Mesenchymal stem cell (in vitro differentiated cells and primary cell): Measurements from ENCODE around the gene GAST.

Experiments used
- DNase-seq: peaks from one replicate; pipeline ENCODE4 v3.0.0-alpha.2; 2013
- H2AFZ ChIP-seq: one replicate; pipeline ENCODE4 v1.6.1; 2013; ENCODE audit warnings: low read depth, mild to moderate bottlenecking, control low read depth, inconsistent platforms, low read length, moderate library complexity
- H2AK5ac ChIP-seq: 2 replicates; pipeline ENCODE4 v1.6.1; 2013; ENCODE audit warnings: low read length, moderate library complexity, mild to moderate bottlenecking, inconsistent platforms; ENCODE audit not compliant: severe bottlenecking
- H2BK120ac ChIP-seq: one replicate; pipeline ENCODE4 v1.6.1; 2013; ENCODE audit warnings: low read depth, mild to moderate bottlenecking, inconsistent platforms, low read length, moderate library complexity
- H2BK12ac ChIP-seq, 2 experiments: one replicate each; pipeline ENCODE4 v1.6.1; 2013; ENCODE audit warnings: inconsistent platforms in 2 of 2, low read length in 2 of 2, mild to moderate bottlenecking in 2 of 2, moderate library complexity in 2 of 2, control low read depth in 1 of 2
- H2BK15ac ChIP-seq: one replicate; pipeline ENCODE4 v1.6.1; 2013; ENCODE audit warnings: mild to moderate bottlenecking, low read depth, inconsistent platforms; ENCODE audit not compliant: poor library complexity, severe bottlenecking
- H2BK5ac ChIP-seq: 2 replicates; pipeline ENCODE4 v1.6.1; 2013; ENCODE audit warnings: low read depth, mild to moderate bottlenecking, low read length, control low read depth, inconsistent platforms; ENCODE audit not compliant: poor library complexity, severe bottlenecking
- H3K14ac ChIP-seq, 2 experiments: one replicate each; pipeline ENCODE4 v1.6.1; 2013; ENCODE audit warnings: inconsistent platforms in 2 of 2, low read length in 2 of 2, control low read depth in 1 of 2, mild to moderate bottlenecking in 1 of 2, moderate library complexity in 1 of 2
- H3K18ac ChIP-seq, 2 experiments: one replicate each; pipeline ENCODE4 v1.6.1; 2013; ENCODE audit warnings: inconsistent platforms in 2 of 2, low read length in 2 of 2, control low read depth in 1 of 2, low read depth in 1 of 2, mild to moderate bottlenecking in 1 of 2
- H3K23ac ChIP-seq, 2 experiments: one replicate each; pipeline ENCODE4 v1.6.1; 2013; ENCODE audit warnings: inconsistent platforms in 2 of 2, low read length in 2 of 2, mild to moderate bottlenecking in 2 of 2, moderate library complexity in 2 of 2, control low read depth in 1 of 2
- H3K27ac ChIP-seq: 2 replicates; pipeline ENCODE4 v1.5.1; 2013; ENCODE audit warnings: mild to moderate bottlenecking, moderate library complexity, low read length, control low read depth, inconsistent platforms; ENCODE audit not compliant: poor library complexity, severe bottlenecking
- H3K27me3 ChIP-seq, 2 experiments: 2 replicates each; pipeline versions ENCODE4 v1.6.1 to v1.7.0; 2013; ENCODE audit warnings: low read length in 2 of 2, mild to moderate bottlenecking in 2 of 2, moderate library complexity in 2 of 2, control low read depth in 1 of 2, inconsistent platforms in 1 of 2; ENCODE audit not compliant: control insufficient read depth in 1 of 2, insufficient read depth in 1 of 2
- H3K36me3 ChIP-seq, 2 experiments: 2 replicates each; pipeline versions ENCODE4 v1.6.1 to v1.7.0; 2013; ENCODE audit warnings: low read length in 2 of 2, control low read depth in 1 of 2, inconsistent platforms in 1 of 2, low read depth in 1 of 2, mild to moderate bottlenecking in 1 of 2; ENCODE audit not compliant: insufficient read depth in 2 of 2, control insufficient read depth in 1 of 2
- H3K4ac ChIP-seq, 2 experiments: one replicate each; pipeline ENCODE4 v1.6.1; 2013; ENCODE audit warnings: inconsistent platforms in 2 of 2, low read length in 2 of 2, mild to moderate bottlenecking in 2 of 2, moderate library complexity in 2 of 2, control low read depth in 1 of 2, low read depth in 1 of 2
- H3K4me1 ChIP-seq: 2 replicates; pipeline ENCODE4 v1.6.1; 2013; ENCODE audit warnings: low read depth, low read length, control low read depth; ENCODE audit not compliant: control insufficient read depth, insufficient read depth
- H3K4me2 ChIP-seq: 2 replicates; pipeline ENCODE4 v1.6.1; 2013; ENCODE audit warnings: low read length, mild to moderate bottlenecking, inconsistent platforms; ENCODE audit not compliant: poor library complexity, severe bottlenecking
- H3K4me3 ChIP-seq, 2 experiments: 2 replicates each; pipeline versions ENCODE4 v1.5.1 to v1.7.0; 2013; ENCODE audit warnings: low read length in 2 of 2, mild to moderate bottlenecking in 2 of 2, control low read depth in 1 of 2, low read depth in 1 of 2; ENCODE audit not compliant: insufficient read depth in 1 of 2
- H3K79me1 ChIP-seq: replicated peaks from 2 replicates; pipeline ENCODE4 v1.6.1; 2013; ENCODE audit warnings: mild to moderate bottlenecking, control low read depth, low read length, inconsistent platforms; ENCODE audit not compliant: poor library complexity, severe bottlenecking
- H3K9ac ChIP-seq: 2 replicates; pipeline ENCODE4 v1.7.0; 2013; ENCODE audit warnings: mild to moderate bottlenecking, low read length, moderate library complexity
- H3K9me3 ChIP-seq: 2 replicates; pipeline ENCODE4 v1.7.0; 2013; ENCODE audit warnings: mild to moderate bottlenecking, low read length; ENCODE audit not compliant: control insufficient read depth
- H4K8ac ChIP-seq: one replicate; pipeline ENCODE4 v1.6.1; 2013; ENCODE audit warnings: inconsistent platforms, mild to moderate bottlenecking, low read length, moderate library complexity
- H4K91ac ChIP-seq: one replicate; pipeline ENCODE4 v1.6.1; 2013; ENCODE audit warnings: mild to moderate bottlenecking, low read length, inconsistent platforms
- WGBS: methylation state at CpG from one replicate; pipeline ENCODE4 v1.1.7; 2013; ENCODE audit warnings: mixed read lengths; 5-methylcytosine and 5-hydroxymethylcytosine counted together

The GAST gene

DNA sequence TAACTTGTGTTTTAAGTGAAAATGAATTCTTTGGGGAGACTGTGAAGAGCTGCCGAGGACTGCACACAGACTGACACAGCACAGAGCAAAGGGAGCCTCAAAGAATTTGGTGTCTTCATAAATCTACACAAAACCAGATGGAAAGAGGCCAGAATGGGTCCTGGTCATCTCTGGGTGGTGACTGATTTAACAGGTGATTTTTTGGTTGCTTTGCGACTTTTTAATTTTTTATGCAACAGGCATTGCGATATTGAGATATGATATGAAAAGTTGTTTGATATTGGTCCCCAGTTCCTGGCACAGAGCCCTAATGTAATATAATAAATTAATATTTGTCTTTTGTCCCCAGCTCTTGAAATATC is 36.1 kb upstream of the GAST start:
- no peak for DNase-seq
- Histone ChIP-seq H2BK12ac (no peak overlapping the region), H3K4ac (no peak overlapping the region), H2BK5ac (peak overlapping the region; percentile 77), H3K14ac (no peak overlapping the region), H3K27me3 (no peaks in the 10 kb centered on the region), H3K18ac (no peak overlapping the region), H2BK120ac (no peak overlapping the region), H4K8ac (no peak overlapping the region), H4K91ac (no peak overlapping the region), H3K4me1 (peaks cover 12% of the 10 kb centered on the region), H2AK5ac (no peak overlapping the region), H3K36me3 (no peaks in the 10 kb centered on the region), H3K4me3 (no peak overlapping the region), H2BK15ac (no peak overlapping the region), H3K23ac (no peak overlapping the region), H3K27ac (peak overlapping the region; percentile 84), H3K79me1 (no peaks in the 10 kb centered on the region), H2AFZ (no peak overlapping the region), H3K4me2 (no peak overlapping the region), H3K9me3 (no peaks in the 10 kb centered on the region), H3K9ac (no peak overlapping the region)
- WGBS = 92% methylated on average over 2 of the region's 3 CpGs

DNA sequence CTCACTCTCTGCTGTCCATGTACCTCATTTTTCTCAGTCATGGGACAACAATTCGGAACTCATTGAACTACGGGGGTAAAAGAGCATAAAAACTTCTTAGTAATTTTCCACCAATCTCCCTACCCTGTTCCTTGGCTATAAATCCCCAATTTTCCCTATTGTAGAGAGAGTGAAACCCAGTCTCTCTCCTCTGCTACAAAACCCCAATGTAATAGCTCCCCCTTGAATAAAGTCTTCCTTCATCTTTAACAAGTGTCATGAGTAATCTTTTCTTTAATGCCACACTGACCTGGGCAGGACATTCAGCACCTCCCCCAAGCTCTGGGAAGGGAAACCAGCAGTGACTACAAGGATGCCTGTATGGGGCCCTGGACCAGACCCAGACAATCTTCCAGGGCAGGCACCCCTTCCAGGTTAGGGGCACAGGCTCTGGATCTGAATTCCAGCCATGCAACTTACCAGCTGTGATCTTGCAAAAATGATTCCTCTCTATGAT is 33.7 kb upstream of the GAST start:
- Histone ChIP-seq H3K4me1 (peaks cover 10% of the 10 kb centered on the region), H3K14ac (no peak overlapping the region), H2BK12ac (peak overlapping the region; percentile 74 to 75), H3K27me3 (peaks cover 0 to 2% of the 10 kb centered on the region in 2 experiments), H3K4ac (peak overlapping the region; percentile 46 to 90), H2AFZ (no peak overlapping the region), H3K23ac (no peak overlapping the region), H3K79me1 (no peaks in the 10 kb centered on the region), H3K4me2 (peak overlapping the region; percentile 49), H2AK5ac (peak overlapping the region; percentile 64), H2BK120ac (peak overlapping the region; percentile 84), H3K4me3 (peak overlapping the region in 1 of 2 experiments; percentile 69), H4K91ac (peak overlapping the region; percentile 95), H4K8ac (peak overlapping the region; percentile 79), H3K27ac (peak overlapping the region; percentile 98), H3K18ac (peak overlapping the region; percentile 49 to 75), H2BK5ac (peak overlapping the region; percentile 84), H3K9me3 (no peaks in the 10 kb centered on the region), H2BK15ac (peak overlapping the region; percentile 77), H3K36me3 (no peaks in the 10 kb centered on the region), H3K9ac (peak overlapping the region; percentile 78)
- 49% methylated on average over 2 of the region's 2 CpGs for WGBS
- DNase-seq = peak; percentile 75

DNA sequence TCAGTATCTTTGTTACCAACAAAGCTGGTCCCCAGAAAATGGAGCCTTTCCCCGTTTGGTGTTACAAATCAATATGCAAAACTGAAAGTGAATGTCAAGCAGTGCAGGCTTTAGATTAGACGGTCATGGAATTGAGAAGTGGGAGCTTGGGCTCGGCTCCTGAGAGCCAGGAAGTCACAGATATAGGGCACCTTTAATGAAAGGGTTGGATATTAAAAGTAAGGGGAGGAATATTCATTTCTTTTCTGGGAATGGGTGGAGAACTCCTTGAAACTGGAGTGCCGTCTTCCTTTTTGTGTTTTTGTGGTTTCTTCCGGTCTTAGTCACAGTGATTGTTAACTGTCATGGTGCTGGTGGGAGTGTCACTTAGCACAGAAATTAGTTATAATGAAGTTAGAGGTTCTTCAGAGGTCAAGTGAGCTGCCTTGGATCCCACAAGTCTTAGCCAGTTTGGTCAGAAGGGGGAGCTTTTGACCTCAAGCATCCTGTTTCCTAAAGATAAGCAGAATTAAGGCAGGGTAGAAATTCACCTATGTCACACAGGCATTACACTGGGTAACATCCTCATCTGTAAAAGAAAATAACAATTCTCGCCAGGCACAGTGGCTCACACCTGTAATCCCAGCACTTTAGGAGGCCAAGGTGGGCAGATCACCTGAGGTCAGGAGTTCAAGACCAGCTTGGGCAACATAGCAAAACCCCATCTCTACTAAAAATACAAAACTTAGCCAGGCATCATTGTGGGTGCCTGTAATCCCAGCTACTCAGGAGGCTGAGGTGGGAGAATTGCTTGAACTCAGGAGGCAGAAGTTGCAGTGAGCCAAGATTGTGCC is 33.0 kb upstream of the GAST start:
- H3K4me3 ChIP-seq = peak overlapping the region in 1 of 2 experiments; percentile 69
- H3K14ac ChIP-seq = no peak overlapping the region
- H3K36me3 ChIP-seq = no peaks in the 10 kb centered on the region
- H3K27ac ChIP-seq = peak overlapping the region; percentile 98
- WGBS = 9% methylated on average over 6 of the region's 6 CpGs
- peaks cover 0 to 5% of the 10 kb centered on the region in 2 experiments for H3K27me3 ChIP-seq
- H3K4me1 ChIP-seq = peaks cover 10% of the 10 kb centered on the region
- peak overlapping the region; percentile 84 for H2BK5ac ChIP-seq
- peak overlapping the region; percentile 49 for H3K4me2 ChIP-seq
- H3K4ac ChIP-seq = peak overlapping the region; percentile 46 to 90
- no peak overlapping the region for H2BK15ac ChIP-seq
- H4K8ac ChIP-seq = peak overlapping the region; percentile 79
- H2AK5ac ChIP-seq = peak overlapping the region; percentile 64
- H2AFZ ChIP-seq = no peak overlapping the region
- peak; percentile 82 for DNase-seq
- H4K91ac ChIP-seq = peak overlapping the region; percentile 95
- peak overlapping the region; percentile 49 to 75 for H3K18ac ChIP-seq
- H3K79me1 ChIP-seq = no peaks in the 10 kb centered on the region
- peak overlapping the region; percentile 74 to 75 for H2BK12ac ChIP-seq
- H2BK120ac ChIP-seq = peak overlapping the region; percentile 84
- H3K23ac ChIP-seq = no peak overlapping the region
- H3K9ac ChIP-seq = peak overlapping the region; percentile 78
- H3K9me3 ChIP-seq = no peaks in the 10 kb centered on the region

DNA sequence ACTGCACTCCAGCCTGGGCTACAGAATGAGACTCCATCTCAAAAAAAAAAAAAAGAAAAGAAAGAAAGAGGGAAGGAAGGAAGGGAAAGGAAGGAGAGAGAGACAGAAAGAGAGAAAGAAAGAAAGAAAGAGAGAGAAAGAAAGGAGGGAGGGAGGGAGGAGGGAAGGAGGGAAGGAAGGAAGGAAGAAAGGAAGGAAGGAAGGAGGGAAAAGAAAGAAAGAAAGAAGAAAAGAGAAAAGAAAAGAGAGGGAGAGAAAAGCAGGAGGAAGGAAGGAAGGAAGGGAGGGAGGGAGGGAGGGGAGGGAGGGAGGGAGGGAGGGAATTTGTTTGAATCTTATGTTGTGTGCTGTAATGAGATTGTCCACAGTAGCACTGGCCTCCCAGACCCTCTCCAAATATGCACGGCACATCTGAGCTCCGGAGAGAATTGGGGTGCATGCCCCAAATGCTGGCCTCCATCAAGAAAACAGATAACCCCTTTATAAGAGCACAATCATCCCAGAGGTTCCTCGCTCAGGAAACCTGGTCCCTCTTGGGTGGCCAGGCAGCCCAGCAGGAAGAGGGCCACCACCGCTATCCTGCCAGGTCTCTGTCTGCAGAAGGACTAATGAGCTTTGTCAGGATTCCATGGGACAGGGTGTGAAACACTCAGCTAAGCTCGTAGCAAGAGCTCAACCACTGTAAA is 32.2 kb upstream of the GAST start:
- no peak for DNase-seq
- Histone ChIP-seq H3K9me3 (no peaks in the 10 kb centered on the region), H2BK15ac (no peak overlapping the region), H3K14ac (no peak overlapping the region), H2BK120ac (no peak overlapping the region), H2AK5ac (peak overlapping the region; percentile 66), H3K4me1 (peaks cover 10% of the 10 kb centered on the region), H2BK5ac (no peak overlapping the region), H3K18ac (no peak overlapping the region), H3K79me1 (no peaks in the 10 kb centered on the region), H3K9ac (no peak overlapping the region), H2AFZ (no peak overlapping the region), H3K36me3 (no peaks in the 10 kb centered on the region), H4K8ac (no peak overlapping the region), H3K4ac (no peak overlapping the region), H3K27ac (no peak overlapping the region), H2BK12ac (peak overlapping the region in 1 of 2 experiments; percentile 4), H3K4me3 (no peak overlapping the region), H3K27me3 (peaks cover 0 to 5% of the 10 kb centered on the region in 2 experiments), H3K23ac (no peak overlapping the region), H3K4me2 (no peak overlapping the region), H4K91ac (no peak overlapping the region)
- 85% methylated on average over 4 of the region's 5 CpGs for WGBS
